ENCODE results near the gene COG2. TPM values are rescaled to one million over a fixed set of nuclear protein-coding genes. Genes with fewer than 3 reads are reported as not detected.
"Not testable (repeated sequence)": the region's sequence is repeated elsewhere in the genome, so short reads cannot be mapped to it uniquely, and the experiment has no call there.

Gene COG2
- total RNA-seq, 1 donor from 2014 or later: 29.7 TPM

- Histone ChIP-seq H3K4me3 (ENCODE audit: low read depth, low read length) (no peak overlapping the region), H3K27me3 (ENCODE audit: control insufficient read depth, insufficient read depth, low read length) (no peaks in the 10 kb centered on the region), H3K36me3 (ENCODE audit: control insufficient read depth, insufficient read depth, low read length) (no peaks in the 10 kb centered on the region)
- no peak for DNase-seq (ENCODE audit: low read depth)
- TF ChIP-seq, protein P1, sequence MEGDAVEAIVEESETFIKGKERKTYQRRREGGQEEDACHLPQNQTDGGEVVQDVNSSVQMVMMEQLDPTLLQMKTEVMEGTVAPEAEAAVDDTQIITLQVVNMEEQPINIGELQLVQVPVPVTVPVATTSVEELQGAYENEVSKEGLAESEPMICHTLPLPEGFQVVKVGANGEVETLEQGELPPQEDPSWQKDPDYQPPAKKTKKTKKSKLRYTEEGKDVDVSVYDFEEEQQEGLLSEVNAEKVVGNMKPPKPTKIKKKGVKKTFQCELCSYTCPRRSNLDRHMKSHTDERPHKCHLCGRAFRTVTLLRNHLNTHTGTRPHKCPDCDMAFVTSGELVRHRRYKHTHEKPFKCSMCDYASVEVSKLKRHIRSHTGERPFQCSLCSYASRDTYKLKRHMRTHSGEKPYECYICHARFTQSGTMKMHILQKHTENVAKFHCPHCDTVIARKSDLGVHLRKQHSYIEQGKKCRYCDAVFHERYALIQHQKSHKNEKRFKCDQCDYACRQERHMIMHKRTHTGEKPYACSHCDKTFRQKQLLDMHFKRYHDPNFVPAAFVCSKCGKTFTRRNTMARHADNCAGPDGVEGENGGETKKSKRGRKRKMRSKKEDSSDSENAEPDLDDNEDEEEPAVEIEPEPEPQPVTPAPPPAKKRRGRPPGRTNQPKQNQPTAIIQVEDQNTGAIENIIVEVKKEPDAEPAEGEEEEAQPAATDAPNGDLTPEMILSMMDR (IDR thresholded peaks at IDR 0.05; ENCODE audit: insufficient read depth, low read length, poor library complexity, severe bottlenecking): no peak
These were observed 5.8 kb downstream of the COG2 start for GRCh38 chr1:230648114-230648513.

DNA sequence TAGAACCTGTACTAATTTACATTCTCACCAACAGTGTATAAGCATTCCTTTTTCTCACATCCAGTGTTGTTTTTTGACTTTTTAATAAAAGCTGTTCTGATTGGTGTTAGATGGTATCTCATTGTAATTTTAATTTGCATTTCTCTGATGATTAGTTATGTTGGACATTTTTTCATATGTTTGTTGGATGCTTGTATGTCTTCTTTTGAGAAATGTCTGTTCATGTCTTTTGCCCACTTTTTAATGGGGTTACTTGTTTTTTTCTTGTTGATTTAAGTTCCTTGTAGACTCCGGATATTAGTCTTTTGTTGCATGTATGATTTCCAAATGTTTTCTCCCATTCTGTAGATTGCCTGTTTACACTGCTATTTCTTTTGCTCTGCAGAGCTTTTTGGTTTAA is 8.0 kb downstream of the COG2 start:
- no peak for DNase-seq (ENCODE audit: low read depth)
- no peaks in the 10 kb centered on the region for H3K36me3 ChIP-seq (ENCODE audit: control insufficient read depth, insufficient read depth, low read length)

GRCh38 chr1:230651235-230651634 is 9.0 kb downstream of the COG2 start:
- DNase-seq (ENCODE audit: low read depth): no peak
- no peak overlapping the region for H3K4me3 ChIP-seq (ENCODE audit: low read depth, low read length)
- TF ChIP-seq, protein P1 (IDR thresholded peaks at IDR 0.05; ENCODE audit: insufficient read depth, low read length, poor library complexity, severe bottlenecking): no peak

More for the DNA sequence above, 8.0 kb downstream of the COG2 start:
- TF ChIP-seq, protein P1 (IDR thresholded peaks at IDR 0.05; ENCODE audit: insufficient read depth, low read length, poor library complexity, severe bottlenecking): no peak
- no peak overlapping the region for H3K4me3 ChIP-seq (ENCODE audit: low read depth, low read length)
- H3K27me3 ChIP-seq (ENCODE audit: control insufficient read depth, insufficient read depth, low read length): no peaks in the 10 kb centered on the region

GRCh38 chr1:230656719-230657118 is 14.4 kb downstream of the COG2 start:
- not testable (repeated sequence) for DNase-seq (ENCODE audit: low read depth); H3K4me3 ChIP-seq (ENCODE audit: low read depth, low read length); H3K36me3 ChIP-seq (ENCODE audit: control insufficient read depth, insufficient read depth, low read length); H3K27me3 ChIP-seq (ENCODE audit: control insufficient read depth, insufficient read depth, low read length)

More at GRCh38 chr1:230651235-230651634, 9.0 kb downstream of the COG2 start:
- Histone ChIP-seq H3K36me3 (ENCODE audit: control insufficient read depth, insufficient read depth, low read length) (no peaks in the 10 kb centered on the region), H3K27me3 (ENCODE audit: control insufficient read depth, insufficient read depth, low read length) (no peaks in the 10 kb centered on the region)

DNA sequence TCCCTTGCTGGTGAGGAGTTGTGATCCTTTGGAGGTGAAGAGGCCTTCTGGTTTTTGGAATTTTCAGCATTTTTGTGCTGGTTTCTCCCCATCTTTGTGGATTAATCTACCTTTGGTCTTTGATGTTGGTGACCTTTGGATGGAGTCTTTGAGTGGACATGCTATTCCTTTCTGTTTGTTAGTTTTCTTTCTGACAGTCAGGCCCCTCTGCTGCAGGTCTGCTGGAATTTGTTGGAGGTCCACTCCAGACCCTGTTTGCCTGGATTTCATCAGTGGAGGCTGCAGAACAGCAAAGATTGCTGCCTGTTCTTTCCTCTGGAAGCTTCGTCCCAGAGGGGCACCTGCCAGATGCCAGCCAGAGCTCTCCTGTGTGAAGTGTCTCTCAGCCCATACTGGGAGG is 15.8 kb downstream of the COG2 start:
- DNase-seq (ENCODE audit: low read depth); H3K27me3 ChIP-seq (ENCODE audit: control insufficient read depth, insufficient read depth, low read length); H3K36me3 ChIP-seq (ENCODE audit: control insufficient read depth, insufficient read depth, low read length); H3K4me3 ChIP-seq (ENCODE audit: low read depth, low read length): not testable (repeated sequence)

DNA sequence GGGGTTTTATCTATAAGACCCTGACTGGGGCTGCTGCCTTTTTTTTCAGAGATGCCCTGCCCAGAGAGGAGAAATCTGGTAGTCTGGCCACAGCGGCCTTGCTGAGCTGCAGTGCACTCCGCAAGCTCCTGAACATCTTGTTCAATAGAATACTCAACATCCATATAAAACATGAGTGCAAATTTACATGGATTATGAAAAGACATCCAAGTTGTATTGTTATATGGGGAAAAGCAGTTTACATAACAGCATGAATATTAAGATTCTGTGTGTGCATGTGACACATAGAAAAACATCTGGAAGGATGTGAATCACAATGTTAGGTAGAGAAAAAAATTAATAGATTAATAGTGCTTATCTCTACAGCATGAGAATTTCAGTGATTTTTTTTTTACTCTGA is 16.4 kb downstream of the COG2 start:
- H3K4me3 ChIP-seq (ENCODE audit: low read depth, low read length): no peak overlapping the region
- TF ChIP-seq, protein P1 (IDR thresholded peaks at IDR 0.05; ENCODE audit: insufficient read depth, low read length, poor library complexity, severe bottlenecking): no peak
- H3K36me3 ChIP-seq (ENCODE audit: control insufficient read depth, insufficient read depth, low read length): peaks cover 1% of the 10 kb centered on the region
- H3K27me3 ChIP-seq (ENCODE audit: control insufficient read depth, insufficient read depth, low read length): no peaks in the 10 kb centered on the region
- DNase-seq (ENCODE audit: low read depth): no peak

DNA sequence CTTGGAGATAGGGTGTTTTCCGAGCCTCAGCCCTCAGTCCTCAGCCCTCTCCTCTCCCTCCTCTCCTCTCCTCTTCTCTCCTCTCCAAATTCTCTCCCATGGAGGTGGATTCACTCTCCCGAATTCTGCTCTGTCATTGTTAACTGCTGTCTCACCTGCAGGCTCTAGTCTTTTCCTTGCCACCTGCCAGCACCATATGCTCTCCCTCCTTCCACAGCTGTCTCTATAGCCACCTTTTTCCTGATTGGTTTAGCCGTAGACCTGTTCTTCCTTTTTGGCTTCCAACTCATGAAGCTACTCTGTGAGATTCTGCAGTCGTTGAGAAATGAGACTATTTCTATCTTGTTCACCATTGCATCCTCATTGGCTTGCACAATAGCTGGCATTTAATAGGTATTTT is 19.7 kb downstream of the COG2 start:
- Histone ChIP-seq H3K4me3 (ENCODE audit: low read depth, low read length) (no peak overlapping the region), H3K27me3 (ENCODE audit: control insufficient read depth, insufficient read depth, low read length) (no peaks in the 10 kb centered on the region), H3K36me3 (ENCODE audit: control insufficient read depth, insufficient read depth, low read length) (peaks cover 1% of the 10 kb centered on the region)
- no peak for DNase-seq (ENCODE audit: low read depth)
- TF ChIP-seq, protein P1 (IDR thresholded peaks at IDR 0.05; ENCODE audit: insufficient read depth, low read length, poor library complexity, severe bottlenecking): no peak

All from kidney epithelial cell (primary cell).